Loucy (cell line): ENCODE measurements around the gene HOXB3.

Experiments
- H2AFZ ChIP-seq: fragments of 200-600 bp; sonication (generic); 2 replicates; pipeline ENCODE4 v1.6.0; 2016; ENCODE audit warnings: antibody characterized with exemption, mild to moderate bottlenecking, low read length, moderate library complexity
- H3F3A ChIP-seq: fragments of 200-600 bp; 2 replicates; pipeline ENCODE4 v1.6.0; 2016; ENCODE audit warnings: antibody characterized with exemption, low read depth, mild to moderate bottlenecking
- H3K27me3 ChIP-seq: fragments of 200-600 bp; sonication (generic); 2 replicates; pipeline ENCODE4 v1.6.1; 2014; ENCODE audit warnings: low read length, mild to moderate bottlenecking; ENCODE audit not compliant: insufficient read depth, poor library complexity, severe bottlenecking
- H3K36me3 ChIP-seq: fragments of 200-600 bp; sonication (generic); 2 replicates; pipeline ENCODE4 v1.6.1; 2016; ENCODE audit warnings: low read length; ENCODE audit not compliant: insufficient read depth
- H3K4me1 ChIP-seq: fragments of 200-600 bp; sonication (generic); 2 replicates; pipeline ENCODE4 v1.5.1; 2014; ENCODE audit warnings: low read length, mild to moderate bottlenecking; ENCODE audit not compliant: insufficient read depth, poor library complexity, severe bottlenecking
- H3K4me2 ChIP-seq: fragments of 200-600 bp; sonication (generic); 2 replicates; pipeline ENCODE4 v1.6.0; 2014; ENCODE audit warnings: antibody characterized with exemption, low read length, low read depth, mild to moderate bottlenecking; ENCODE audit not compliant: poor library complexity, severe bottlenecking
- H3K4me3 ChIP-seq: fragments of 200-600 bp; sonication (generic); 2 replicates; pipeline ENCODE4 v1.5.1; 2014; ENCODE audit warnings: low read length, mild to moderate bottlenecking, mixed read lengths; ENCODE audit not compliant: poor library complexity, severe bottlenecking
- H3K79me2 ChIP-seq: fragments of 200-600 bp; sonication (generic); 2 replicates; pipeline ENCODE4 v1.6.1; 2014; ENCODE audit warnings: low read length; ENCODE audit not compliant: insufficient read depth
- H3K9ac ChIP-seq: fragments of 200-600 bp; sonication (generic); 2 replicates; pipeline ENCODE4 v1.6.0; 2014; ENCODE audit warnings: mild to moderate bottlenecking, low read depth, low read length, moderate library complexity; ENCODE audit not compliant: poor library complexity, severe bottlenecking
- H3K9me2 ChIP-seq: fragments of 200-600 bp; sonication (generic); replicated peaks from 2 replicates; pipeline ENCODE4 v1.6.1; 2016; ENCODE audit warnings: low read depth, low read length, mixed read lengths
- H3K9me3 ChIP-seq: fragments of 200-600 bp; sonication (generic); 2 replicates; pipeline ENCODE4 v1.6.1; 2014; ENCODE audit warnings: mild to moderate bottlenecking, antibody characterized with exemption, low read length, low read depth; ENCODE audit not compliant: insufficient read depth
- H4K20me1 ChIP-seq: fragments of 200-600 bp; sonication (generic); 2 replicates; pipeline ENCODE4 v1.6.0; 2014; ENCODE audit warnings: antibody characterized with exemption, low read length, mild to moderate bottlenecking; ENCODE audit not compliant: insufficient read depth, poor library complexity, severe bottlenecking
- CTCF ChIP-seq: fragments of 200-600 bp; sonication (generic); conservative IDR thresholded peaks from 2 replicates; pipeline ENCODE4 v1.5.1; 2014; ENCODE audit warnings: mild to moderate bottlenecking, antibody characterized with exemption, low read length
- EZH2phosphoT487 ChIP-seq: fragments of 200-600 bp; IDR thresholded peaks from 2 replicates; pipeline ENCODE4 v1.6.1; 2018; ENCODE audit warnings: antibody characterized with exemption, mild to moderate bottlenecking, moderate library complexity, borderline replicate concordance

The HOXB3 gene

GRCh38 chr17:48549281-48549630 is 40.8 kb downstream of the HOXB3 start:
- peaks cover 95% of the 10 kb centered on the region for H3K79me2 ChIP-seq
- no peak overlapping the region for H3K4me3 ChIP-seq
- H3K9me2 ChIP-seq: no peaks in the 10 kb centered on the region
- H3K9ac ChIP-seq: no peak overlapping the region
- H3K4me1 ChIP-seq: peaks cover 45% of the 10 kb centered on the region
- no peak for TF ChIP-seq EZH2phosphoT487
- no peak for TF ChIP-seq CTCF
- H2AFZ ChIP-seq: no peak overlapping the region
- H3F3A ChIP-seq: peaks cover 30% of the 10 kb centered on the region
- peaks cover 59% of the 10 kb centered on the region for H3K36me3 ChIP-seq
- H3K27me3 ChIP-seq: peaks cover 3% of the 10 kb centered on the region
- H3K9me3 ChIP-seq: no peaks in the 10 kb centered on the region
- peak overlapping the region; percentile 96 for H3K4me2 ChIP-seq
- peaks cover 48% of the 10 kb centered on the region for H4K20me1 ChIP-seq

GRCh38 chr17:48548523-48549280 is 41.3 kb downstream of the HOXB3 start:
- peaks cover 95% of the 10 kb centered on the region for H3K79me2 ChIP-seq
- H2AFZ ChIP-seq: no peak overlapping the region
- peaks cover 43% of the 10 kb centered on the region for H4K20me1 ChIP-seq
- no peaks in the 10 kb centered on the region for H3K9me3 ChIP-seq
- no peaks in the 10 kb centered on the region for H3K9me2 ChIP-seq
- peaks cover 45% of the 10 kb centered on the region for H3K4me1 ChIP-seq
- H3K27me3 ChIP-seq: peaks cover 8% of the 10 kb centered on the region
- TF ChIP-seq CTCF (no peak), EZH2phosphoT487 (no peak)
- peaks cover 53% of the 10 kb centered on the region for H3K36me3 ChIP-seq
- H3F3A ChIP-seq: peaks cover 30% of the 10 kb centered on the region
- H3K4me3 ChIP-seq: peak overlapping the region; percentile 95
- peak overlapping the region; percentile 96 for H3K4me2 ChIP-seq
- H3K9ac ChIP-seq: peak overlapping the region; percentile 29

- H3K4me2 ChIP-seq: peak overlapping the region; percentile 96
- peaks cover 14% of the 10 kb centered on the region for H3K27me3 ChIP-seq
- peaks cover 36% of the 10 kb centered on the region for H4K20me1 ChIP-seq
- peak overlapping the region; percentile 95 for H3K4me3 ChIP-seq
- no peaks in the 10 kb centered on the region for H3K9me2 ChIP-seq
- peak overlapping the region; percentile 98 for H3K9ac ChIP-seq
- H2AFZ ChIP-seq: no peak overlapping the region
- no peaks in the 10 kb centered on the region for H3K9me3 ChIP-seq
- TF ChIP-seq CTCF: no peak
- no peak for TF ChIP-seq EZH2phosphoT487
- H3K79me2 ChIP-seq: peaks cover 95% of the 10 kb centered on the region
- H3K36me3 ChIP-seq: peaks cover 46% of the 10 kb centered on the region
- peaks cover 45% of the 10 kb centered on the region for H3K4me1 ChIP-seq
- peaks cover 30% of the 10 kb centered on the region for H3F3A ChIP-seq
These were observed 42.1 kb downstream of the HOXB3 start for GRCh38 chr17:48547808-48548522.
